ENCODE results near the gene PRG3. TPM values are rescaled to one million over a fixed set of nuclear protein-coding genes. Genes with fewer than 3 reads are reported as not detected.
"Not testable (repeated sequence)": the region's sequence is repeated elsewhere in the genome, so short reads cannot be mapped to it uniquely, and the experiment has no call there.

PRG3 gene
- total RNA-seq, 1 donor from 2014 or later = 0.31 TPM

DNA sequence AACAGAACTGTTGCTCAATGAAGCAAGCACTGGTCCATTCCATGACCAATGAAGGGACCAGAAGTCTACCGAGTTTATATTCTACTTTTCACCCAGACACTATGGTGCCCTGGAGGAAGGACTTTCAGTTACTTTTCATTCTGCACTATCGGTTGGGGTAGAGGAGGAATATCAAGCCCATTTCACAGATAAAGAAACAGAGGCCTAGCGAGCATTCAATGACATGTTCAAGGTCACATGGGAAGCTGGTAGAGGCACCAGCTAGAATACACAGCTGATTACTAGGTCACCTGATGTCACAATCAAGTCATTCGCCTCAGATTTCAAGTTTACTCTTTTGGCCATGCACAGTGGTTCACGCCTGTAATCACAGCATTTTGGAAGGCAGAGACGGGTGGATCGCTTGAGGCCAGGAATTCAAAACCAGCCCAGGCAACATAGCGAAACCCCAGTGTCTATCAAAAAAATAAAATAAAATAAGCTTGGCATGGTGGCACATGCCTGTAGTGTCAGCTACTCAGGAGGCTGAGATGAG is 27.1 kb upstream of the PRG3 start:
- DNase-seq = no peak

DNA sequence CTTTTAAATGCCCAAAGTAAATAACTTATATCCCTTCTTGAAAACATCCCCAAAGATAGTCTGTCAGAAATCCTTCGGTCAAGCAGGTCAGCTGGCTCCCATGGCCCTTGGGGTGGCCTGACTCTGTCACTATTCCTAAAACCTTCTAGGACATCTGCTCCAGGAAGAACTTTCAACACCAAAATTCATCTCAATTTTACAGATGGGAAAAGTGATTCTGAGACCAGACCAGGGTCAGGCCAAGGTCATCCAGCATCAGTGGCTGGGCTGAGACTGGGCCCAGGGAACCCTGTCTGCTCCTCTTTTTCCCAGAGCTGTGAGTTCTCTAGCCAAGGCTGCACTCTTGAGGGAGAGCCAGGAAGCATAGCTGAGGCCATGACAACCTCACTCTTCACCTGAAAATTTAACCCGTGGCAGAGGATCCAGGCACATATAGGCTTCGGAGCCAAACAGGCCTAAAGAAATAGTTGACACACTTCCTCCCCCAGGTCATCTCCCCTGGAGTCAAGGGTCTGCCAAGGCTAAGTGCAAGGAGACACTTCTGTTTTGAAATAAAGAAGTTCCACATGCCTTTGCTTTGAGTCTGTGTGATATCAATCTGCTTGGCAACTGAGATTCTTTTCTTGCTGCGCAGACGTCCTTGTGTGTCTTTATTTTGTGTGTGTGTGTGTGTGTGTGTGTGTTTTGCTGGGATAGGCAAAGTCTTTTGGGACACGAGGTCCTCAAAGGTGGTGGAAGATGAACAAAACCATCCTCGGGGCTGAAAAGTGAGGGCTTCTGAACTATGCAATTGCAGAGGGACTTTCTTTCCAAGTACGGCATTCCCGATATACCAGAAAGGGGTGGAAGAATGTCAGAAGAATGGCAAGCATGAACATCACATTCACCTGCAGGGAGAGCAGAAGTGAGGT is 26.3 kb upstream of the PRG3 start:
- no peak for DNase-seq

DNA sequence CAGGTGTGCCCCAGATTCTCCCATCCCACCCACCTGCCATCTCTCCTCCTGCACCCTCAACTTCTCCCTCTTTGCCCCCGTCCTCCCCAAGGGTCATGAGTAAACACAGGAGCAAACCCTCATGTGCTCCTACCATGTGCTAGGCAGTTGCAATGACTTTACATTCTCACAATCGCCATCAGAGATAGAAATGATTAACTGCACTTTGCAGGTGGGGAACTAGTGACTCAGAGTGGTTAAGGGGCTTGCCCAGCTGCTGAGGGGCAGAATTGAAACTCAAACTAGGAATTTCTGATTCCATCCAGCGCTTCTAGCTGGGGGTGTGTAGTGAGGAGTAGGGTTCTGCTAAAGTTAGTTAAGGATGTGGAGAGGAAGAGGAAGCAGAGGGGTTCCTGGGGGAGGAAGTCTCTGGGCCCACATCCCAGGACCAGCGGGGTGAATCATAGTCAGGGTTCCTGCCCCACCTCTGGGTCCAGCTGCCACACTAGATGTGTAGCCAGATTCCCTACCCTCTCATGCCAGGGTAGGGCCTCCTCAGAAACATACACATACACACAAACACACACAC is 25.5 kb upstream of the PRG3 start:
- no peak for DNase-seq

DNA sequence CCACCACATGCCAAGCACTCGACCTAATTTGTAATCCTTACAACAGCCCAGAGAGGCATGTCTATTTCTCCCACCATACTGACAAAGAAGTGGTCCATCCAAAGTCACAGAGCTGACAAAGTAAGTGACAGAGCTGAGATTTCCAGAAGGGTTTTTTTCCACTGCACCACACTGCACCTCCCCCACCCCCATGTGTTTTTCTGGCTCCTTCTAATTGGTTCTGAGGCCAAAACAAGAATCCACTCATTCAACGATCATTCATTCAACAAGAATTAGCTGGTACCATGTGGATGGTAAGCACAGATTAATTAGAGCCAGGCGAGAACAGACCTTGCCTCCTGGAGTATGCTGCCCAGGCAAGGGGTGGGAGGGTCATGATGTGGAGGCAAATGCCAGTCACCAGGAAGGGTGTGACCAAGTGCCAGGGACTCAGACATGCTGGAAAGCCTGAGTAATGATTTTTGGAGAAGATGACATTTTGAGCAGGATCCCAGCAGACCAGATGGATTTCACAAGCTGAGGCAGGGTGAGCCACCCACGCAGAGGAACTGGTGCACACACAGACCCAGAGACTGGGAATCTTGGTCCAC is 24.4 kb upstream of the PRG3 start:
- DNase-seq = no peak

DNA sequence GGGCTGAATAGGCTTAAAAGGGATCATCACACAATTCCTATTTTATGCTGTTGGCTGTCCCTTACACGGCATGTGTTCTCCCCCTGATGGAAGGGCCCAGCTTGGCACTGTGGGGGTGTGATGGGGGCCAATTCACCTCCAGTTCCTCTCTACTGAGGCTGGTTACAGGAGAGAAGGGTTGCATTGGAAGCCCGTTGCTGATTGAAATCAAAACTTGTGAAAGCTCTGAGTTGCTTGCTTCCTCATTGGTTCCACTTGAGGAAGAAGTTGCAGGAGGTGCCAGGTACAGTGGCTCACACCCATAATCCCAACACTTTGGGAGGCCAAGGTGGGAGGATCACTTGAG is 22.8 kb upstream of the PRG3 start:
- DNase-seq = no peak

DNA sequence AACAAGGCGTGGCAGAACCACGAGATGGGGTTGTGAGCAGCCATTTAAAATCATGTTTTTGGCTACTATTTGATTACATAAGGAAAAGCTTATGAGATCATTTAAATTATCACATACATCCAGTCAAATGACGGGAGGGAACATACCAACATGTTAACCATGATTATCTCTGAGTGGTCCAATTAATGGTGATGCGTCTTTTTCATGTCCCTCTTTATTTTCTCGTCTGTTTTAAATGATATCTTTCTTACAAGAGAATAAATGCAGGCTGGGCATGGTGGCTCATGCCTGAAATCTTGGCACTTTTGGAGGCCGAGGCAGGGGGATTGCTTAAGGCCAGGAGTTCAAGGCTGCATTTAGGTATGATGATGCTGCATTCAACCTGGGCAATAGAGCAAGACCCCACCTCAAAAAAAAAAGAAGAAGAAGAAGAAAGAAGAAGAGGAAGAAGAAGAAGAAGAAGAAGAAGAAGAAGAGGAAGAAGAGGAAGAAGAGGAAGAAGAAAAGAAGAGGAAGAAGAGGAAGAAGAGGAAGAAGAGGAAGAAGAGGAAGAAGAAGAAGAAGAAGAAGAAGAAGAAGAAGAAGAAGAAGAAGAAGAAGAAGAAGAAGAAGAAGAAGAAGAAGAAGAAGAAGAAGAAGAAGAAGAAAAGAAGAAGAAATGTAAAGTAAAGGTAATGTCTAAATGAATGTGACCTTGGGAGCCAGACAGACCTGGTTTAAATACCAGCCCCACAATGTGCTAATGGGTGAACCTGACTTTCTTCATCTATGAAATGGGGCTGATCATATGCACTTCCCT is 22.3 kb upstream of the PRG3 start:
- not testable (repeated sequence) for DNase-seq

DNA sequence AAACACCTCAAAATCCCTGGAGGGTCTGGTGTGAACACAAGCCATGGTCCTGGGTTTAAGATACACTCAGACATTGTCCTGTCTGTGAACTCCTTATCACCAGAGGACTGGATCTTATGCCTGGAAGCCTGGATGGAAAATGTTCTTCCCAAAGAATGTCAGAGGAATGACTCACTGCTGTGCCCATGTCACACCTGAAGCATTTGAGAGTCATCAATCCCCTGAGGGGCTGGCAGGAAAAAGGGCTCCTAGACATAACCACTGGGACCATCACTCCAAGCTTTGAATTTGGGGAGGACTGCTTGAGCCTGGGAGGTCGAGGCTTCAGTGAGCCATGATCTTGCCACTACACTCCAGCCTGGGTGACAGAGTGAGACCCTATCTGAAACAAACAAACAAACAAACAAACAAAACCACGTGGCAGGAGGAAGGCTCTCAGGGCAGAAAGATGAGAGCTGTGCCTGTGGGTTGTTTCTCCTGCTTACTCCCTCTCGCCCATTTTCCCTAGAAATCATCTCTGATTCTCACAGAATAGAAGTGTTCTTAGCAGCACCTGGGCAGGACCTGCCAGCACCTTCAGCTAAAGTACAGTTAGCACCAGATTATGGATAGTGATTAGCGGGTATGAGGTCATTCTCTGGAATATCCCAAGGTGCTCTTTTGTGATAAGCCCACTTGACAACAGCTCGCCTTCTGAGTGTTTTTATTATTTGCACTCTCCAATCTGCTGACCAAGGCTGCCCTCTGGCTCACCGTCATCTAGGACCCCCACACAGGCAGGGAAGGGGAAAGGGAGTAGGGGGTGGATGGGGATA is 21.4 kb upstream of the PRG3 start:
- no peak for DNase-seq

DNA sequence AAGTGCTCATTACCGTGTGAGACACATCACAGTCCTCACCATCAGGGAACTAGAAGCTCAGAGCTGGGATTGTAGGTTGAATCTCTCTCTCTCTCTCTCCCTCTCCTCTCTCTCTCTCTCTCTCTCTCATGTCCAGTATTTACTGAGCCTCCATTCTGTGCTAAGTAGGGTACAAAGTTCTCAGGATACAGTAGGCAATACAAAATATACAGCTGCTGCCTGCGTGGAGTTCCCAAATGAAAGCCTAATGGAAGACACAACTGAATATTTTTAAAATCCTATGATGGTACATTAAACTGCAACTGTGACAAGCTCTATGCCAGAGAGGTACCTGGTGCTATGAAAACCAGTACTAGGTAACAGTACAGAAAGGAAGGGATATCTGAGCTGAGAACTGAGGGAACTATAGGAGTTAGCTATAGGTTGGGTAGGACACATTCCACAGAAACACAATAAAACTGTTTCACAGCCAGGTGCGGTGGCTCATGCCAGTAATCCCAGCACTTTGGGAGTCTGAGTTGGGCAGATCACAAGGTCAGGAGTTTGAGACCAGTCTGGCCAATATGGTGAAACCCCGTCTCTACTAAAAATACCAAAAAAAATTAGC is 19.1 kb upstream of the PRG3 start:
- DNase-seq = no peak

DNA sequence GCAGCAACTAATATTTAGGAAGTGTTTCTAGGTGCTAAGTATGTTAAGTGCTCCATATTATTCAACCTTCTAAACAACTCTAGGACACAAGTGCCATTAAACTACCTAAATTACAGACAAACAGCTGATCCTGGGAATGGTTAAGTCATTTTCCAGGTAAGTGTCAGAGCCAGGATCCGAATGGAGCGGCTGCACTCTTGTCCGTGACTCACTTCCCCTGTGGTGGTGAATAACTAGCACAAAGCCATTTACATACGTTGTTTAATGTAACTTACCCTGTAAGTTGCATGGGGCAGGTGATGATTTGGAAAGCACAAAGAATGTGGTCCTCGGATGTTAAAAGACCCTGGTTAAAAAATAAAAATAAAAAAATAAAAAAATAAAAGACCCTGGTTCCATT is 18.3 kb upstream of the PRG3 start:
- DNase-seq = no peak

DNA sequence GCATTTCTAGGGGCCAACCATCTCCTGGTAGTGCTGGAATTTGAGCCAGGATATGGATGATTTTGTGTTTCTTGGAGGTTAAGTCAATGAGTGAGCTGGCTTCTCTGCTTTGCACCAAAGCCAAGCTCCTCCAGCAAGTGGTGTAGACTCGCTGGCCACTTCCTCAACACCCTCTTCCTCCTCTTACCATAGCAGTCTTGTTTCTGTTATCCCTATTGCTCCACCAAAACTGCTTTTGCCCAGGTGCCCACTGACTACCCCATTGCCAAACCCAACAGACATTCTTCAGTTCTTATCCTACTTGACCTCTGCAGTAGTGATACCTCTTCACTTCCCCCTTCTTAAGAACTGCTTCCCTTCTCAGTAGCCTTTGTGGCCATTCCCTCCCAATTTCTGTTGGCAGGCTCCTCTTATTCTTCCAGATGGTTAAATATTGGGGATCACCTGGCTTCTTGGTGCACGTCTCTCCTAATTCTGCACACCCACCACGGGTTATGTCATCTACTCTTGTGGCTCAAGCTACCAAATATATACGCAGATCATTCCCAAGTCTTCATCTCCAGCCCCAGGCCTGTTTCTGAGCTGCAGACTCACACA is 16.5 kb upstream of the PRG3 start:
- no peak for DNase-seq

DNA sequence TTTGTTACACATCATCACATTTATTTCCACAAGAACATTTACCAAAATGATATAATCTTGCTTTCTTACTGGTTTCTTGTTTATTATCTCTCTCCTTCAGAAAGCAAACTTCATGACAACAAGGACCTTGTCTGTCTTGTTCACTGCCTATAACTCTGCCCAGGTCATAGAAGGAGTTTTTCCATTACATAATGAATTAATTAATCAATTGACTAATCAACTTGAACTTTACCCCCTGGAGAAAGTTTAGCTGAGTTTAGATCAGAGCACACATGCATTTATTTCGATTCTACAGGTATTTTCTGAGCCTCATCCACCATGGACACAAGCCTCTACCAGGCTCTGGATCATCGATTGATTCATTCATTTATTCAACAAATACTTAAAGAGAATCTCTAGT is 15.8 kb upstream of the PRG3 start:
- DNase-seq = no peak

DNA sequence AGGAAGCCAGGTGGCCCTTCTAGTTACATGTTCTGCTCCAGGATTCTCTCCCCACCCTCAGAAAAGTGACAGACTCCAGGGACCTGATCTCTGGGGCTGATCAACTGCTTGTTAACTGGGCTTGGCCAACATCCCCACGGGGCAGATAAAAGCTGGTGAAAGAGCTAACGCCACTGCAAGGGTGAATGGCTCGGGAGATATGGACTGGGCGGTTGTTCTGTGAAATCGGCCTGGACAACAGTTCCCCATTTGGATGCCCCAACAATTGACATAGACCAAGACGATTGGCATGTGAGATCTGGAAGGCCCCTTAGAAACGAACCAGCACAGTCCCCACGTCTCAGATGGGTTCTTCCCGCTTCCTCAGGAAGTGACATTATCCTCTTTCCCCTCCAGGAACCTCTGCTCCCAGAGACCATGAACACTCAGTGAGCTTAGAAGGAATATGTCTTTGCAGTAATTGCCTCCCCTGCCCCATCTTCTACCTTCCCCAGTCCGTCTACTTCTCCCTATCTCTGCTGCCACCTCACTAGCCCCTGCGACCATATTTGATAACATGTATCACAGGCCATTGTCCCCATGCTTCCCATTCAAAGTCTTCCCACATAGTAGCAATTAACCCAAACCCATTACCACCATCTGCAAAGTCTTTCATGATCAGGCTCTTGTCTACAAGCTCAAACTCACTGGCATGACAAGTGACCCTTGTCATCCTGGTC is 15.1 kb upstream of the PRG3 start:
- no peak for DNase-seq

DNA sequence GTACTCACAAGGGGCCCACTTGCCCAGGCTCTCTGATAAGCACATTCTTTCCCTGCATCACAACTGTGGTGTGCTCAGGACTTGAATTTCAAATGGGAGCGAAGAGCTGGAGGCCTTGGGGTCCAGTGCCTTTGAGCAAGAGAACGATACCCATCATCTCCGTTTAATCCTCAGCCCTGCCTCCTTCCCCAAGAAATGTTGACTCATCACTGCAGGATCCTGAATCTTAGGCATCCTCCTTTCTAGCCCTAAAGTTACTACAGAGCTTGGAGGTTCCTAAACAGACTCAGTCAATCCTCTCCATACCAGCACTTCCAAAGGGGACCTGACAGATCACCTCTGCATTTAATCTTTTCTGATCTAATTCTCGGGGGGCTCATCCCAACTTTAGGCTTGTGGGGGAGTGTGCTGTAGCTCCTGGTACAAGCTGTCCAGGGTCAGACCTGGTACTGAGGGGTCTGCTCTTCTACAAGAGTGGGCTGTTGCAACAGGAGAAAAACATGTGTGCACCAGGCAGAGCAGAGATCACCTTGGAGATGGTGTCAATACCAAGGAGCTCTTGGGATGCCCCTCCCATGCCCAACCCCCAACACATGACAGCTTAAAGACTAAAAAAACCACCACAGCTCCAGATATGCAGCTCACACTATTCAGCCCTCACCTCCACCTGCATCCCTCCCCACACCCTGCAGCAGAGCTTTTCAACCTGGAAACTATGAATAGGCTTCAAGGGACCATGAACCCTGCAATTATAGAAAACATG is 13.4 kb upstream of the PRG3 start:
- no peak for DNase-seq

DNA sequence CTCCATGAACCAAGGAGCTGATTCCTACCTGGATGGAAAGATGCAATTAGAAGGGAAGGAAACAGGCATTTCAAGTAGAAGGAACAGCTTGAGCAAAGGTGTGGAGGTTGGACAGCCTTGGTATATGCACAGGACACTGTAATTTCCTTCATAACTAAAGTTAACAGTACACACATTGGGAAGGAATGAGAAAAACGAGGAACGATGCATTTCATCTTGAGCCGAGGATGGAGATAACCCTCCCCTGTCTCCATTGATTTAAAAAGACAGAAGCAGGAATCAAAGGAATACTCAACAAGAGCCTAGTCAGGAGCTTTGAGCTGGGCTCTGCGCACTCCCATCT is 11.8 kb upstream of the PRG3 start:
- DNase-seq = no peak

DNA sequence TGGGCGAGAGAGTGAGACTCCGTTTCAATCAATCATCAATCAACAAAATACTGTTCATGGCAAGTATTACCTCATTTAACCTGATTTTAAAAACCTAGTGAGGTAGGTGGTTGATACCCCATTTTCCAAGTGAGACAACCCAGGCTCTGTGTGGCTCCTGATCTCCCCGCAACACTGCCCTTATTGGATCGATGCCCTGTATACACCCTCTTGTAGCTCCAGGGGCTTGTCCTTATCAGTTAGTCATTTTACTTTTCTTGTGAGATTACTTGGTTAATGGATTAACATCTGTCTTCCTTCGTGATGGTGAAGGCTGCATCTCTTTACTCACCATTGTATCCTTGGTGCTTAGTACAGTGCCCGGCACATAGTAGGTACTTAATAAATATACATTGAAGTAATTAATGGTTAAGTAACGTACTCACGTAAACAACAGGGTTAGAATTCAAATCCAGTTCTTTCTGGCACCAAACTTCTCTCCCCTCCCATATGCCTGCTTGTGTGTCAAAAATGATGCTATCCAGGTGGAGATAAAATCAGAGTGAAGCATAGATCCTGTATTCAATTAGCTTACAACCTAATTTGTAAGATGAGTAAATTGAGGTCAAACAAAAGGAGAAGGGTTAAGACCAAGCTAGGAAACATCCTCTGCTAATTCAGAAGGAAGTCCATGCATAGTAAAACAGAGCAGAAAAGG is 11.3 kb upstream of the PRG3 start:
- DNase-seq = no peak

DNA sequence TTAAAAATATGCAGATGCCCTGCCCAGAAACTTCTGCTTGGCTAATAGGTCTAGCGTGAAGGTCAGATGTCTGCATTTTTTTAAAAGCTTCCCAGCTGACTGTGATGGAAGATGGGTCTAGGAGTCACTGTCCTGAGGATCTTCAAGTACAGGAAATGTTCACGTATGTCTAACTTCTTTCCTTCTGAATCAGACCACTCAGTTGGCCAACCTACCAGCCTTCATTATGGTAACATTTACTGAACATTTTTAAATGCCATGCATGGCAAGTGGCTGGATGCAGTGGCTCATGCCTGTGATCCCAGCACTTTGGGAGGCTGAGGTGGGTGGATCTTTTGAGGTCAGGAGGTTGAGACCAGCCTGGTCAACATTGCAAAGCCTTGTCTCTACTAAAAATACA is 10.6 kb upstream of the PRG3 start:
- DNase-seq = no peak

DNA sequence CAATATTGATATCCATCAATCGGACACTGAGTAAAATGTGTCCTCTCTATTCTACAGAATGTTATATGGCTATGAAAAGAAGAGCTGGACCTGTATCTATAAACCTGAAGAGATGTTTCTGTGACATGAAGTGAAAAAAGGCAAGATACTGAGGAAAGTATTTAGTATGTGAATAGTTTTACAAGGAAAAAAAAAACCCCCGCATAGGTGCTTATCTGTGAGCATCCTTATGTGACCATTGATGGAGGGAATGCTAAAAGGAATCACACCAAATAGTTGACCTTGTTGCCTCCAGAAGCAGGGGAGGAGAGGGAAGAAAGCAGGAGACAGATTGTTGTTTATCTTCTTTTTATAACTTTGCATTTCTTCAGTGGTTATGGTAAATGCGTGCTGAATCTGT is 10.2 kb upstream of the PRG3 start:
- DNase-seq = no peak

DNA sequence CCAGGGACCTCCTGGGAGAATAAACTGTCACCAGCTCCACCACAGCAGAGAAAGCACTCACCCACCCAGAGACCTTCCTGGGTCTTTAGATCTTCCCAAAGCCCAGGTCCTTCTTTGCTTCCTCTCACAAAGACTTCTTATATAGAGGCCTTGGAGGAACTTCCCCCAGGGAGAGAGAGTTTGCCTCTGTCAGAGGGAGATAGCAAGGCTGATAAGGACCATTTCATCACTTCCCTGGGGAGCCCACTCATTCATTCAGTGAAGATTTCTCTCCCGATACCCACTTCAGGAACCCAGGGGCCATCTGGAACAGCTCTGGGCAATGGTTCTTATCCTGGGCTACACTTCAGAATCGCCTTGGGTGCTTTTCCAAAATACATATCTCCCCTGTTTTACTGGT is 9.6 kb upstream of the PRG3 start, which contains the start of gene PRG2:
Gene PRG2, minus strand, starts transcription at position 116 of the 400 bp plus-strand sequence. CDS start 706 bp downstream, outside the sequence.
- DNase-seq = no peak

Measured in occipital lobe (tissue), 2 donors.